Fibroblast of lung (primary cell): ENCODE results near the gene BAIAP2. TPM values are rescaled to one million over a fixed set of nuclear protein-coding genes. Genes with fewer than 3 reads are reported as not detected.
A peak's percentile ranks its signal among the peaks of the same experiment; 100 is the strongest.

ENCODE experiments used
- DNase-seq, 2 donors: peaks; one replicate each; pipeline versions ENCODE4 v3.0.0 to v3.0.0-alpha.2; 2010; ENCODE audit warnings: low read depth in 2 of 2
- H2AFZ ChIP-seq: 2 replicates; pipeline ENCODE4 v1.5.1; 2012; ENCODE audit warnings: low read length, control low read depth, inconsistent platforms
- H3K27ac ChIP-seq: 2 replicates; pipeline ENCODE4 v1.5.1; 2011; ENCODE audit warnings: low read length, control low read depth; ENCODE audit not compliant: insufficient read depth
- H3K27me3 ChIP-seq: 2 replicates; pipeline ENCODE4 v1.5.1; 2011; ENCODE audit warnings: mild to moderate bottlenecking, low read length; ENCODE audit not compliant: control insufficient read depth, insufficient read depth
- H3K36me3 ChIP-seq: 2 replicates; pipeline ENCODE4 v1.5.1; 2011; ENCODE audit warnings: low read length; ENCODE audit not compliant: control insufficient read depth, insufficient read depth
- H3K4me1 ChIP-seq: 2 replicates; pipeline ENCODE4 v1.5.1; 2011; ENCODE audit warnings: low read length; ENCODE audit not compliant: control insufficient read depth, insufficient read depth; ENCODE audit errors: extremely low read depth
- H3K4me2 ChIP-seq: 2 replicates; pipeline ENCODE4 v1.5.1; 2011; ENCODE audit warnings: low read length, control low read depth; ENCODE audit not compliant: insufficient read depth; ENCODE audit errors: extremely low read depth
- H3K4me3 ChIP-seq, 4 experiments: fragments of 200-600 bp in 1 of 4; sonication (generic) in 1 of 4; replicated peaks in 1 of 4; 2 replicates each; pipeline ENCODE4 v1.5.1; 2011 to 2016; ENCODE audit warnings: low read length in 4 of 4, low read depth in 3 of 4, mild to moderate bottlenecking in 3 of 4, control low read depth in 2 of 4, inconsistent platforms in 1 of 4, mixed read lengths in 1 of 4; ENCODE audit not compliant: insufficient read depth in 1 of 4; ENCODE audit errors: control extremely low read depth in 1 of 4
- H3K79me2 ChIP-seq: 2 replicates; pipeline ENCODE4 v1.5.1; 2012; ENCODE audit warnings: mild to moderate bottlenecking, low read length, inconsistent platforms; ENCODE audit not compliant: control insufficient read depth, insufficient read depth
- H3K9ac ChIP-seq: 2 replicates; pipeline ENCODE4 v1.5.1; 2011; ENCODE audit warnings: mild to moderate bottlenecking, low read length, control low read depth; ENCODE audit not compliant: insufficient read depth
- H3K9me3 ChIP-seq: 2 replicates; pipeline ENCODE4 v1.5.1; 2012; ENCODE audit warnings: low read depth, low read length; ENCODE audit not compliant: control insufficient read depth, insufficient read depth
- H4K20me1 ChIP-seq: 2 replicates; pipeline ENCODE4 v1.5.1; 2011; ENCODE audit warnings: low read length; ENCODE audit not compliant: control insufficient read depth, insufficient read depth; ENCODE audit errors: extremely low read depth
- EZH2 ChIP-seq: IDR thresholded peaks from 2 replicates; pipeline ENCODE4 v1.5.1; 2012; ENCODE audit warnings: low read length, control low read depth, mild to moderate bottlenecking; ENCODE audit errors: missing control alignments
- polyA plus RNA-seq, 2 donors: library from polyadenylated mRNA; depleted of rRNA in 1 of 2; stranded (reverse) in 1 of 2; unstranded in 1 of 2; fragments of >200 nt; gene quantifications; 2 replicates each; pipeline ENCODE4 v1.2.1, GENCODE V29; 2011 to 2012; ENCODE audit warnings: missing spikeins in 1 of 2
- total RNA-seq: library from RNA; depleted of rRNA; stranded (reverse); fragments of >200 nt; gene quantifications from 2 replicates; pipeline ENCODE4 v1.2.1, GENCODE V29; 2014
- TF ChIP-seq, protein P1 (sequence below), 2 donors: IDR thresholded peaks in 1 of 2; conservative IDR thresholded peaks in 1 of 2; 1 replicate in 1 of 2; 2 replicates in 1 of 2; pipeline ENCODE4 v1.5.1; 2011 to 2012; ENCODE audit warnings: low read length in 2 of 2, control low read depth in 1 of 2, inconsistent platforms in 1 of 2, low read depth in 1 of 2, mild to moderate bottlenecking in 1 of 2

Gene BAIAP2
- total and polyA plus RNA-seq, 2 donors (not counting 1 experiment from before 2014, with no cell fraction given) = 6.0 to 13.4 TPM

- no peak for DNase-seq
- Histone ChIP-seq H4K20me1 (no peaks in the 10 kb centered on the region), H3K4me3 (no peak overlapping the region), H3K27me3 (no peaks in the 10 kb centered on the region), H3K4me2 (no peak overlapping the region), H3K36me3 (no peaks in the 10 kb centered on the region), H3K27ac (no peak overlapping the region), H3K9me3 (no peaks in the 10 kb centered on the region), H3K9ac (no peak overlapping the region), H3K79me2 (peaks cover 5% of the 10 kb centered on the region), H2AFZ (no peak overlapping the region), H3K4me1 (peaks cover 13% of the 10 kb centered on the region)
- TF ChIP-seq, protein P1, sequence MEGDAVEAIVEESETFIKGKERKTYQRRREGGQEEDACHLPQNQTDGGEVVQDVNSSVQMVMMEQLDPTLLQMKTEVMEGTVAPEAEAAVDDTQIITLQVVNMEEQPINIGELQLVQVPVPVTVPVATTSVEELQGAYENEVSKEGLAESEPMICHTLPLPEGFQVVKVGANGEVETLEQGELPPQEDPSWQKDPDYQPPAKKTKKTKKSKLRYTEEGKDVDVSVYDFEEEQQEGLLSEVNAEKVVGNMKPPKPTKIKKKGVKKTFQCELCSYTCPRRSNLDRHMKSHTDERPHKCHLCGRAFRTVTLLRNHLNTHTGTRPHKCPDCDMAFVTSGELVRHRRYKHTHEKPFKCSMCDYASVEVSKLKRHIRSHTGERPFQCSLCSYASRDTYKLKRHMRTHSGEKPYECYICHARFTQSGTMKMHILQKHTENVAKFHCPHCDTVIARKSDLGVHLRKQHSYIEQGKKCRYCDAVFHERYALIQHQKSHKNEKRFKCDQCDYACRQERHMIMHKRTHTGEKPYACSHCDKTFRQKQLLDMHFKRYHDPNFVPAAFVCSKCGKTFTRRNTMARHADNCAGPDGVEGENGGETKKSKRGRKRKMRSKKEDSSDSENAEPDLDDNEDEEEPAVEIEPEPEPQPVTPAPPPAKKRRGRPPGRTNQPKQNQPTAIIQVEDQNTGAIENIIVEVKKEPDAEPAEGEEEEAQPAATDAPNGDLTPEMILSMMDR (conservative IDR thresholded peaks at IDR 0.05 in 1 of 2, IDR thresholded peaks at IDR 0.05 in 1 of 2; ENCODE audit: low read depth in 1 of 2, low read length in 2 of 2) = no peak
- TF ChIP-seq EZH2 = no peak
These were observed 13.9 kb downstream of the BAIAP2 start for GRCh38 chr17:81048827-81049371.

- H2AFZ ChIP-seq = no peak overlapping the region
- H3K9ac ChIP-seq = no peak overlapping the region
- peaks cover 11% of the 10 kb centered on the region for H3K4me1 ChIP-seq
- H3K27me3 ChIP-seq = no peaks in the 10 kb centered on the region
- no peaks in the 10 kb centered on the region for H3K36me3 ChIP-seq
- no peak overlapping the region for H3K4me3 ChIP-seq
- H3K9me3 ChIP-seq = no peaks in the 10 kb centered on the region
- no peak for DNase-seq
- peaks cover 2% of the 10 kb centered on the region for H3K79me2 ChIP-seq
- TF ChIP-seq EZH2 = no peak
- TF ChIP-seq, protein P1 (conservative IDR thresholded peaks at IDR 0.05 in 1 of 2, IDR thresholded peaks at IDR 0.05 in 1 of 2; ENCODE audit: low read depth in 1 of 2, low read length in 2 of 2) = no peak
- no peak overlapping the region for H3K27ac ChIP-seq
- H3K4me2 ChIP-seq = no peak overlapping the region
- no peaks in the 10 kb centered on the region for H4K20me1 ChIP-seq
These were observed 14.5 kb downstream of the BAIAP2 start for GRCh38 chr17:81049372-81049911.

DNA sequence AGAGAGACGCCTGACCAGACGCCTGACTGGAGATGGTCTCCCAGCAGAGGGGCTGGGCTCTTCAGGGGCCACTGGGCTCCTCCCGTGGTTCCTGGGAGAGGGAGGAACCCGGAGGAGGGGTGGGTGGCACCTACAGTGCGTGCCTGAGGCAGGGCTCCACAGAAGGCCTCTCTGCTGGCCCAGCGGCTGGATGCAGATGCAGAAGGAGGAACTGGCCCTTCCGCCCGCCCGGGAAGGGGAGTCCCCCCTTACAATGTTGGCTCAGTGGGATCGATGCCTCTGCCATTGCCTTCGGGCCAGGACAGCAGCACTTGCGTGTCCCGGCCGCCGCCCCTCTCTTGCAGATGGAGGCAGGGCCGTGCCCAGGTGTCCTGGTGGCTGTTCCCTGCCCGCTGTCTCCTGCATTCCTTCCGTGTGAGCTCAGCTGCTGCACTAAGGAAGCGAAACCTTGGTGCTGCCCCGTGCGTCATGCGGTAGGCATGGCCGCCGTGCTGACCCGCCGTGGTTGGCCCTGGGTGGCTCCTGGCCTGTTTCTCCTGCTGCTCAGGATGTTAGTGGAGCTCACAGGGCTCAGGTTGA lies 15.1 kb downstream of the BAIAP2 start:
- H3K27ac ChIP-seq = no peak overlapping the region
- H3K79me2 ChIP-seq = no peaks in the 10 kb centered on the region
- no peak for TF ChIP-seq EZH2
- TF ChIP-seq, protein P1 (conservative IDR thresholded peaks at IDR 0.05 in 1 of 2, IDR thresholded peaks at IDR 0.05 in 1 of 2; ENCODE audit: low read depth in 1 of 2, low read length in 2 of 2) = no peak
- no peaks in the 10 kb centered on the region for H3K9me3 ChIP-seq
- H4K20me1 ChIP-seq = no peaks in the 10 kb centered on the region
- no peaks in the 10 kb centered on the region for H3K27me3 ChIP-seq
- peak in 1 of 2 donors; percentile 91 for DNase-seq
- peaks cover 5% of the 10 kb centered on the region for H3K4me1 ChIP-seq
- no peaks in the 10 kb centered on the region for H3K36me3 ChIP-seq
- H2AFZ ChIP-seq = no peak overlapping the region
- no peak overlapping the region for H3K4me3 ChIP-seq
- no peak overlapping the region for H3K9ac ChIP-seq
- no peak overlapping the region for H3K4me2 ChIP-seq
